HG03196 (cell line): ENCODE results near the gene CFAP410.

Source experiments
- ATAC-seq: cut with Tn5 transposase; IDR thresholded peaks from one replicate; pipeline ENCODE4 v1.9.1; 2021; ENCODE audit not compliant: unreplicated experiment

The CFAP410 gene

DNA sequence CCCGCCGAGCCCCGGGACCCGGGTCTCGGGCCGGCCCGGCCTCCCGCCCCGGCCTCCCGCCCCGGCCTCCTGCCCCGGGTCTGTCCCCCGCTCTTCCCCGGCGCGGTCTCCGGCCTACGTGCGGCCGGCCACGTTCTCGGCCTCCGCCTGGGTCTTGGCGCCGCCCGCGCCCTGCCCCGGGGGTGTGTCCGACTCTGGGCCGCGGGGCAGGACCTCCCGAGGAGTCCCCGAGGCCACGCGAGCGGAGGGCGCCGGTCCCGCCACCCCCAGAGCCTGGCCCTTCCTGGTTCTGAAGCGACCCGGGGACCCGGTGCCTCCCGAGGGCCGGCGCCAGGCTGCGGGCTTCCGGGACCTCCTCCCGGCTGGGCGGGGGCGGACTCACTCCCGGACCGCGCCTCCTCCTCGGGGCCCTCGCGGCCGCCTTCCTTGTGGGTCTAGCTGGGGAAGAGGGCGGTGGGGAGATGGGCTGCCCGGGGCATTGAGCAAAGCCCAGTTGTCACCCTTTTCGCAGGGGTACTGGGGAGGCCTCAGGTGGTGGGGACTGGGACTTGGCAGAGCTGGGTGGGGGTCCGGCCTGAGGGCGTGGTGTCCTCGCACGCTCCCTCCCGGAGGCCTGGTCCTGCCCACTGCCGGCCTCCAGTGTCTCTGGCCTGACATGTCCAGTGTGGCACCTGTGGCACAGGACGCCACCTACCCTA is 38.8 kb downstream of the CFAP410 start:
- ATAC-seq, result peak; percentile 18

DNA sequence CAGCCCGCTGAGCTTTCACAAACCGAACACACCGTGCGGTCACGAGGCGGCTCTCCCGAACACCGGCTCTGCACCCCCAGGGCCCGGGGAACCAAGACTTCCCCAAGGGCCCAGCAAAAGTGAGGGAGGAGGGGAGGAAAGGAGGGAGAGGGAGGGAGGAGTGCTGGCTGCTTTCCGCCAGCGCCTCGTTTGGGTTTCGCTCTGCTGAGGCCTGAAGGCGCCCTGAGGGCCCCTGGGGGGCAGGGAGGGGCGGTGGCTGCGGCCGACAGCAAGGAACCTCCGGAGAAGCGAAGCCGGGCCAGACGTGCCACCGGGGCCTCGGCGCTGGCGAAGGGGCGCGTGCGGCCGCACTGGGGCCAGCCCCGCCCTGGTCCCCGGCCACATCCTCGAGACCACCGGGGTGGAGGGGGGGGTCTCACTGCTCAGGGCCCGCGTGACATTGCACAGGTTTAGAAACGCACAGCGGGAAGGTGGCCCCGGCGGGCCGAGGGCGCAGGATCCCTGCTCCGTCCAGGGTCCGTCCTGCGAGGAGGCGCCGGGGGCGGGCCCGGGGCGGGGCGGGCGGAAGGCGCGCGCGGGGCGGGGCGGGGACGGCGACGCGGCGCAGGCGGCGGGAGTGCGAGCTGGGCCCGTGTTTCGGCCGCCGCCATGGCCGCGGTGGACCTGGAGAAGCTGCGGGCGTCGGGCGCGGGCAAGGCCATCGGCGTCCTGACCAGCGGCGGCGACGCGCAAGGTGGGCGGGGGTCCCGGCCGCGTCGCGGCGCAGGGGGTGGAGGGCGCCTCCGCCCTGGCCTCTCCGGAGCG is 39.5 kb downstream of the CFAP410 start, which contains the start of gene PFKL:
Gene PFKL (plus strand): TSS at position 596 of the 804 bp plus-strand sequence. CDS start 53 bp downstream, at position 649.
- ATAC-seq, result peak; percentile 47

DNA sequence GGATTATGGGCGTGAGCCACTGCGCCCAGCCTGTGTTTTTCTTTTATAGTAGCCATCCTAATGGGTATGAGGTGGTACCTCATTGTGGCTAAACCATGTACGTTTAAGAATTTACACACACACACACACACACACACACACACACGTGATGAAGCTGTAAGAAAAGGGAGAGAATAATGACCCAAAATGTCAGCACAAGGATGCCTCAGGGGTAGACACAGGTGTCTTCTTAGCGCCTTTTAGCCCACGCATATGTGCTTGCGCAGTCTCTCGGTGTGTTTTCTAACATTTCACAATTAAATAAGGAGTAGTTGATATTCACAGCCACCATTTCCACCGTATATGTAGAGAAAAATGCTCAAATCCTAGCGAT is 40.1 kb downstream of the CFAP410 start:
- ATAC-seq, result no peak

DNA sequence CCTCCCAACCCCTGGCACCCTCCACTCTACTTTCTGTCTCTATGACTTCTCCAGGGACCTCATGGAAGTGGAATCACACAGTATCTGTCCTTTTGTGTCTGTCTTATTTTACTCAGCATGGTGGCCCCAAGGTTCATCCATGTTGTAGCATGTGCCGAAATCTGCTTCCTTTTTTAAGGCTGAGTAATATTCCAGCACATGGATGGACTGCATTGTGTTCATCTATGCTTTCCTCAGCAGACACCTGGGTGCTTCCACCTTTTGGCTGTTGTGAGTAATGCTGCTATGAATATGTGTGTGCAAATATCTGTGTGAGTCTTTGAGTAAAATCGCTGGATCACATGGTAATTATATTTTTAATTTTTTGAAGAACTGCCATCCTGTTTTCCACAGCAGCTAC is 40.9 kb downstream of the CFAP410 start:
- no peak for ATAC-seq

DNA sequence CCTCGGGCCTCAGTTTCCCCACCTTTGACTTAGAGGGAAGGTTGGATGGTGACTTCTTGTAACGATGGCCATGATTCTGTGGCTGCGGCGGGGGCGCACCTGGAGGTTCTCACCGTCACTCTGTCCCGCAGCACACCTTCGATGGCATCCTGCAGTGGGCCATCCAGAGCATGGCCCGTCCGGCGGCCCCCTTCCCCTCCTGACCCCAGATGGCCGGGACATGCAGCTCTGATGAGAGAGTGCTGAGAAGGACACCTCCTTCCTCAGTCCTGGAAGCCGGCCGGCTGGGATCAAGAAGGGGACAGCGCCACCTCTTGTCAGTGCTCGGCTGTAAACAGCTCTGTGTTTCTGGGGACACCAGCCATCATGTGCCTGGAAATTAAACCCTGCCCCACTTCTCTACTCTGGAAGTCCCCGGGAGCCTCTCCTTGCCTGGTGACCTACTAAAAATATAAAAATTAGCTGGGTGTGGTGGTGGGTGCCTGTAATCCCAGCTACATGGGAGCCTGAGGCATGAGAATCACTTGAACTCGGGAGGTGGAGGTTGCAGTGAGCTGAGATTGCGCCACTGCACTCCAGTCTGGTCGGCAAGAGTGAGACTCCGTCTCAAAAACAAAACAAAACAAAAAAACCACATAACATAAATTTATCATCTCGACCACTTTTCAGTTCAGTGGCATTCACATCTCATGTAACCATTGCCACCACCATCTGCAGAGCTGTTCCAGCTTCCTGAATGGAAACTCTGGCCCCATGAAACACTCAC is 41.5 kb downstream of the CFAP410 start:
- ATAC-seq, result no peak

DNA sequence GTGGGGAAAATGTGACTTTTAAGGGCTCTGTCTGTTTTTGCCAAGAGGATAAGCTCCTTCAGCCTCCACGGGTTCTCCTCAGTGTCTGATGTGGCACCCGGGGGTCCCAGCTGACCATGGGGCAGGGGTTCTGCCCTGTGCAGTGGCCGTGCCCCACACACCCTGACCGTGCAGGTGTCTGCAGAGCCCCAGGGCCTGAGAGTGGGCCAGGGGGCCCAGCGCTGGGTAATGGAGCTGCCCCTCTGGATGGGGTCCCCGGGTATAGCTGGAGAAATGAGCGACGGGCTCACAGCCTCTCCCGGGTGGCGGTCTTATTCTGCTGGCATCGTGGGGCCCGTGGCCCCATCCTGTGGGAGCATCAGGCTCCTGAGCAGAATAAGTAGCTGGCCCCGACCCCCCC is 42.3 kb downstream of the CFAP410 start:
- no peak for ATAC-seq

DNA sequence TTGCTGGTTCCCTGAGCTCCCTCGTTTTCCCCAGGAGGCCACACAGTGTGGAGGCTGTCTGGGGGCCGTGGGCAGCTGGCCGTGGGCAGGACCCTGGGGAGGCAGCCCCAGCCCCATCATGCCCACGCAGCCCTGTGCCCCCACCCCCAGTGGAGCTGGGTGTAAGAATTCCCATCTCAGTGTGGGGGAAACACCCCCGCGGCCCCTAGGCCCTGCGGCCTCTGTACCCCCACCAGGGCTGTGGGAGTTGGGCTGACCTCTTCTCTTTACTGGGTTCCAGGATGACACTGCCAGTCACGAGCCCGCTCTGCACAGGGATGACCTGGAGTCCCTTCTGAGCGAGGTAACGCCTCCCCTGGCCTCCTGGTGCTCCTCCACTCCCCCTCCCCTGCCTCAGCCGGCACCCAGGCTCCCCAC is 43.1 kb downstream of the CFAP410 start:
- no peak for ATAC-seq

DNA sequence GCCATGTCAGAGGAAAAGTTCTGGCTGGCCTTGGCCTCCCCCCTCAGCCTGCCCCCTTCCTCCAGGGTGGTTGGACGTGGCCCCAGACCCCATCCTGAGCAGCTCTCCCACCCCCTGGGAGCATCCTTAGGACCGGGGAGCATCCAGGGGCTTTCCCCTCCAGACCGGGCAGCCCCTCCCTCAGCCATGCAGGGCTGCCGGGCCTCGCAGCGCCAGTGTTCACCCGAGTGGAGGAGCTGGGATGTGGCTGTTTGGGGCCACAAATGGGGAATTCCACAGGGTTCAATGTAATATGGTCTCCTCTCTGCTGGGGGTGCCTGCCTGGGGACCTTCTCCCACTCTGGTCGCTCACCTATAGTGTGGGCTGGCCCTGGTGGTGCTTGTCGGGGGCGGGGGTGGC is 43.5 kb downstream of the CFAP410 start:
- no peak for ATAC-seq

DNA sequence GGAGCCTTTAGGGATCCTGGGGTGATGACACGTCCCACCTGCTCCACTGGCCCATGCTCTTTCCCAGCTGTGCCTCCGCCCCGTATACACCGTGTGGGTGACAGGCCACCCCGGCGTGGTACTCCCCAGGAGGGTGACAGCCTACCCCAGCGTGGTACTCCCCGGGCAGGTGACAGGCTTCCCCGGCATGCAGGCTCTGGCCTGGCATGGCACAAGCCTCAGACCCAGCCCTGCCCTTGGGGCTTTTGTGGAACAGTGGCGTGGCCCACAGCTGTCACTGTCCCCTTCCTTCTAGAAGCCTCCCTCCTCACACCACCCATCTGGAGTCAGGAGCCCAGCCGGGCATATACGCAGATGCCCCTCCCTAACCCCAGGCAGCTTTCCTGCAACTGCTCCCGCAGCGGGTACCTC is 44.0 kb downstream of the CFAP410 start:
- ATAC-seq, result no peak

DNA sequence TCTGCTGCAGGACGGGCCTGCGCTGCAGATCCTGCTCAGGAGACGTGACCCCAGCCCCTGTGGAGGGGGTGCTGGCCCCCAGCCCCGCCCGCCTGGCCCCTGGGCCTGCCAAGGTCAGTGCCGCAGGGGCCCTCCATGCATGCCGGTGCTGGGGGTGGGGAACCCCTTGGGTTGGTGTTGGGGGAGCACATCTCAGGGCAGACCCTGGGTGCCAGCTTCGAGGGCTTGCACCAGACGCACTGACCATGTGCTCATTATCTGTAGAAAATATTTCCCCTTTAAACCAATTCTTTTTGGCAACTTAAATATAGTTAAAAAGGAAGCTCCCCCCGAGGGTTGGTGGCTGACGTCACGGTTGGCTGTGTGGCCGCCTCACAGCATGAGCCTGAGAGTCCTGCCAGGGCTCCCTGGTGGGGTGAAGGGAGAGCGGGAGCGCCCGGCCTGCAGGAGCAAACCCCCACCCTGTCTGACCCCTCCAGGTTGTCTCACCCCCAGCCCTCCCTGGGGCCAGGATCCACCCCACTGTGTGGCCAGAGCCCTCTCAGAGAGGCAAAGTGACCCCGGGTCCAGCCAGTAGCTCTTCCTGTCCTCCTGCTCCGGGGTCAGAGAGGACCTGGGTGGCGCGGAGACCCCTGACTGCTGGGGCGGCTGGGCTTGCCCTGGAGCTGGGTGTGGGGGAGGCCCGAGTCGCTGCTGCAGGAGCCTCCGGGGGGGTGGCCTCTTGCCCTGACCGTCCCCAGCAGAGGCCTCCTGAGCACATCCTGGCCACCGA is 44.6 kb downstream of the CFAP410 start:
- ATAC-seq, result no peak

DNA sequence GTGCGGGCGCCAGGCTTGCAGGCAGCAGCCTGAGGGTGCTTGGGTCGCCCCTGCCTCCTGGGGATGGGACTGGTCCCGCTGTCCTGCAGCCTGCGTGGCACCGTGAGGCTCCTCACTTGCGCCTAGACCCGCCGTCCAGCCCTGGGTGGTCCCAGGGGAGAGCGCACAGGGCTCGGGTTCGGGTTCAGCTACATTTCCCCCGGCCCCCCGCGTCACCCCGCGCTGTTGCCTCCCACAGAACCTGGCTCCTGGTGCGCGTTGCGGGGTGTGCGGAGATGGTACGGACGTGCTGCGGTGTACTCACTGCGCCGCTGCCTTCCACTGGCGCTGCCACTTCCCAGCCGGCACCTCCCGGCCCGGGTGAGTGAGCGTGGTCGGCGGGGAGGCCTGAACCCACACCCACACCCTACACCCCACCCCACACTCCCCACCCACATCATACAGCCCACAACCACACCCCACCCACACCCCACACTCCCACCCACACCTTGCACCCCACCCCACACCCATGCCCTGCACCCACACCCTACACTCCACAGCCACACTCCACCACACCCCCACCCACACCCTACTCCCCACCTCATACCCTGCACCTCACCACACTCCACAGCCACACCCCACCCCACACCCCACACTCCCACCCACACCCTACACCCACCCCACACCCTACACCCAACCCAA is 45.5 kb downstream of the CFAP410 start:
- no peak for ATAC-seq

DNA sequence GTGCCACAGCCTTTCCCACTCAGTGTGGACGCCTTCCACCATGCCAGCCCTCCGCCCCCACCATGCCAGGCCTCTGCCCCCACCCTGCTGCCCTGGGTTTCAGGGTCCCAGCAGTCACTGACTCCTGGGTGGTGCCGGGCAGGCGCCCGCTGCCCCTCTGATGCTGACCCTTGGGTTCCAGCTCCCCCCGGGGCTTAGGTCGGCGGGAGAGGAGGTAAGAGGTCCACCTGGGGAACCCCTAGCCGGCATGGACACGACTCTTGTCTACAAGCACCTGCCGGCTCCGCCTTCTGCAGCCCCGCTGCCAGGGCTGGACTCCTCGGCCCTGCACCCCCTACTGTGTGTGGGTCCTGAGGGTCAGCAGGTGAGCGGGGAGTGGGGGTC is 46.4 kb downstream of the CFAP410 start:
- no peak for ATAC-seq

DNA sequence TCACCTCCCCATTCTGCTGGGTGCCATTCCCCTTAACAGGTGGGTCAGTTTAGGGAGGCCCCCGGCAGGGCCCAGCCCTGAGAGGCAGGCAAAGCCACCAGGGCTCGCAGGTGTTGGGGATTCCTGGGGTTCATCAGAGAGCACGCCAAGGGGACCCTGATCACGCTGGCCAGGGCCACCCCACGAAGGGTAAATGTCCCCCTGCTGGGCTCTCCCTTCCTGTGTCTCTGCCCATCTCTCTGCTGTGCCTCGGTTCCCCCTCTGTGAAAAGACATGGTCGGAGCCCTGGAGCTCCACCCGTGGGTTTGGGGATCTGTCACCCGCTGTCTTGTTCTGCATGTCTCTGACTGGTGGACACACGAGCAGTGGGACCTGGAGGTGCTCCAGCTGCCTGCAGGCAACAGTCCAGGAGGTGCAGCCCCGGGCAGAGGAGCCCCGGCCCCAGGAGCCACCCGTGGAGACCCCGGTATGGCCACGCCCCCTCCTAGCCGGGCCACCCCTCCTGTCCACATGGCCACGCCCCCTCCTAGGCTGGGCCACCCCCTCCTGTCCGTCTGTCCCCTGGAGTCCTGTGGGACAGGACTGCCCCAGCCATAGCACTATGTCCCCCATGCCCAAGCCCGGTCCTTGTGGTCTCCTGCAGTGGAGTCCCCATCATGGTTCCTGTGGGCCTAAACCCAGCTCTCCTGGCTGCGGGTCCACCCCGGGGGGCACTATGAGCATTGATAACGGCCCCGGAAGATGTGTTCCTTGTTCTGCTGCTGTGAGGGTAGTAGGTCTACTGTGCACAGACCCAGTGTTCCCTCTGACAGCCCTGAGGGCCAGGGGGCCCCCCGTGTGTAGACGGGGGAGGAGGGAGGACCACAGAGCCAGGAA is 47.0 kb downstream of the CFAP410 start:
- ATAC-seq, result no peak

DNA sequence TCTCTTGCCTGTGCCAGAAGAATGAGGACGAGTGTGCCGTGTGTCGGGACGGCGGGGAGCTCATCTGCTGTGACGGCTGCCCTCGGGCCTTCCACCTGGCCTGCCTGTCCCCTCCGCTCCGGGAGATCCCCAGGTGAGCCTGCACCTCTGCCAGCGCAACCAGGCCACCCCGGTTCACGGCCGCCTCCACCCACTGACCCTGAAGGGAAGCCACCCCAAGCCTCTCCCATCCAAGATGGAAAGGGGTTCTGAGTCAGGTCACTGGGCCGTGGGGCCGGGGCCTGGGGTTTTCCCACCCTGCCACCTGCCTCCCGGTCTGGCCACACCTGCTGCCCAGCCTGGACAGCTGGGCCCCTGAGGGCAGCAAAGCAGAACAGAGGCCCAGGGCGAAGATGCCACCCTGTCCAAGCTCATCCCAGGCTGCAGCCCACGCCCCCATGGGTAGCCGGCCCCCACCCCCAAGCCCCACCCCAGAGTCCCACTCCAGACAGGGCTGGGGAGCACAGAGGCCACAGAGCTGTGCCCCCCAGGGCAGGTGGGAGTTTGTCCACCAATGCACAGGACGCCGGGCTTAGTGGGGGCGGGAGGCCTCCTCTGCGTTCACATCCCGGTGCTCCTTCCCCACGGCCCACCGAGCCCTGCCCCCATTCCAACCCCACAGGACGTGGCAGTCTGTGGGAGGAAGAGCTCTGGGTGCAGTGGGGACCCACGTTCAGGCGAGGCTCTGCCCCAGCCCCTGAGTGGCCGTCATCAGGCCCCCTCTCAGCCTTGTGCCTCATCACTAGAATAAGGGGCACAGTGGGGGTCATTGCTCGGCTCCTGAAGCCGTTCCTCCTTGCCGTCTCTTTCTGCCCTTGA is 47.9 kb downstream of the CFAP410 start:
- no peak for ATAC-seq

DNA sequence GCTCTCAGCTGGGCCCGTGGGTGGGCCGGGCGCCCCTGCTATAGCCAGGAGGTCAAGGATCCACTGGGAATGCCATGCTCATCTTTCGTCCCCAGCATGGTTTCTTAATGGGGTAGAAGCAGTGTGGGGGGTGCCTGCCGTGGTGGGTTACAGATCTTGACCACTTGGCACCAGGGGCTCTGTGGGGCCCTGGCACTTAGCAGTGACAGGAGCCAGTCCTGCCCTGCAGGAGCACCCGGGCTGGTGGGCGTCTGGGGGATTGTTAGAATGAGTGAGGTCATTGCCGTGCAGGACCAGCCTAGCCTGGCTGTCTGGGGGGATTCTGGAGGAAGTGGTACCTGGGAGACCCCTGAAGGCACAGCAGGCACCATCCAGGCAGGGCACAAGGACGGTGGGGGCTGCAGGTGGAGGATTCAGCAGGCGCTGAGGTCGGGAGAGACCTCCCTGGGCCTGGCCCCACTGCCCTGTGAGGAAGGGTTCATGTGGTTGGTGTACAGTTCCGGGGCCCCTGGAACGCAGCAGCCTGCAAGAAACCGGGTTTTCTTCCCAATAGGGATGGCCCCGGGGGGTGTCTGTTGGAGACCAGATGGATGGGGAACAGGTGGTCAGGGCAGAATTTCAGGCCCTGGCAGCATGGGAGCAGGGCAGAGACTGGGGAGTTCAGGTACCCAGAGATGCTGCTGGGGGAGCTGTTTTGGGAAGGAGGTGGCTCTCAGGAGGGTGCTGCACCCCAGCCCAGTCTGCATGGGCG is 48.7 kb downstream of the CFAP410 start:
- ATAC-seq, result no peak

DNA sequence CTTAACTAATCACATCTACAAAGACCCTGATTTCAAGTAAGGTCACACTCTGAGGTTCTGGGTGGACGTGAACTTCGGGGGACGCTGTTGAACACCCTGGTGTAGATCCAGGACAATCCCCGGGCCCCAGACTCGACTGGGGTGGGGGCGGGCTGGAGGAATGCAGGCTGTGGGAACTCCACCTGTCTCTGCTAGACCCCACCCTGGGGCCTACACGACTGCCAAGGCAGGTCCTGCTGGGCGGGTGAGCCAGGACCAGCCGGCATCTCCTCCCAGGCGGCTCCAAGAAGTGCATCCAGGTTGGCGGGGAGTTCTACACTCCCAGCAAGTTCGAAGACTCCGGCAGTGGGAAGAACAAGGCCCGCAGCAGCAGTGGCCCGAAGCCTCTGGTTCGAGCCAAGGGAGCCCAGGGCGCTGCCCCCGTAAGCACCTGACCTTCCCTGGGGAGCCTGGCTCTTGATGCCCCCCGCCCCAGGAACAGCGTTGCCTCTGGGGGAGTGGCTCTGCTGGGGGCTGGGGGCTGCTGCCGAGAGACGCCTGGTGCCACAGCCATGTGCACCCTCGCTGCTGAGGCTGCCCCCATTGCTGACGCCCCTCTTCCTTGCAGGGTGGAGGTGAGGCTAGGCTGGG is 49.7 kb downstream of the CFAP410 start:
- no peak for ATAC-seq
